NCI-H146 (cell line): ENCODE measurements around the gene WASHC3.
"Not testable (repeated sequence)": the region's sequence is repeated elsewhere in the genome, so short reads cannot be mapped to it uniquely, and the experiment has no call there.

Experiments used
- DNase-seq: peaks from one replicate; lab custom pipeline; 2025; lab: John Stamatoyannopoulos, UW

The WASHC3 gene, protein sequence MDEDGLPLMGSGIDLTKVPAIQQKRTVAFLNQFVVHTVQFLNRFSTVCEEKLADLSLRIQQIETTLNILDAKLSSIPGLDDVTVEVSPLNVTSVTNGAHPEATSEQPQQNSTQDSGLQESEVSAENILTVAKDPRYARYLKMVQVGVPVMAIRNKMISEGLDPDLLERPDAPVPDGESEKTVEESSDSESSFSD

DNA sequence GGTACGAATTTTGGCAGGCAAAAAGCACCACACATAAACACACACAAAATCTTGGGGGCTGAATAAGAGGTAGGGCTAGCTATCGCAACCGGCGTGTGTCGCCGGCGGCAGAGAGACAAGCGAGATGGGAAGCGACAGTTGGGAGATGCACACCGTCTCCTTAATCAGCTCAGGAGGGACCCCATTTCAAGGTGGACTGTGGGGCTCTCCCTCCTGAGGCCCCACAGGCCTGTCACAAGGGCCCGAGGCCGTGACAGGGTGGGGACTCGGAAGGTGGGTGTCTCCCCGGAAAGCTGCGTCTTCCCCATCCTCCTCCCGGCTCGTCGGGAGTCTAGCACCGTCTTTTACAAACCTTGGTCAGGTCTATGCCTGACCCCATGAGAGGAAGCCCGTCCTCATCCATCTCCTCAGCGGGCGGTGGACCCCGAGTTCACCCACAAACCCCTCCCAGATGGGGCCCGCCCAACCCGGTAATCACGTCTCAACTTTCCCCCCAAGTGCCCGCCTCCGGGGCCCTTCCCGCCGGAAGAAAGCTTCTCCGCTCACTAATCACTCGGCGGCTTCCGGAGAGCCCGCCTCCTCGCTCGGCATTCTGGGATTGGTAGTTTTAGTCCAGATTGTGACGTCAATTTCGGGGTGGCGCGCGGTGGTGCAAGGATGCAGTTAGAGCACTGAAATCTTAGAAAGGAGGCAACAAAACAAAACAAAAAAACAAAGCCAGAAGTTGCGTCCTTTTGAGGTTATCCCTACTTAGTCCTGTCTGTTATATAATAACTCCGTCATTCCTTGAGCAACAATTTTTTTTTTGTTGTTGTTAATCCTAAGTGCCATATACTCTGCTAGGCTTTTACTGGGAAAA lies at the start of gene WASHC3:
Gene WASHC3 (minus strand): TSS at position 432 of the 859 bp plus-strand sequence. CDS start 29 bp downstream, at position 403.
- peak; percentile 92 for DNase-seq

DNA sequence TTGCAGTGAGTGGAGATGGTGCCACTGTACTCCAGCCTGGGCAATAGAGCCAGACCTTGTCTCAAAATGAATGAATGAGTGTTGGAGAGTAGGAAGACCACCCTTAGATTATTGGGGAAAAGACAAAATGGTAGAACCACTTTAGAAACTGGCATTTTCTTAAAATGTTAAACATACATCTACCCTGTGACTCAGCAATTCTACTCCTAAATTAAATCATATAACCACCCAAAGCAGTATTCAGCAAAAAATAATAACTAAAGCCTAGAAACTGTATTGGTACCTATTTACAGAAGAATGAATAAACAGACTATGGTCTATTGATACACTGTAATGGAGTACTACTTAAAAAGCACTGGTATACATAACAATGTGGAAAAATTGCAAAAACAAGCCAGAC lies 49.0 kb upstream of the WASHC3 start:
- DNase-seq: no peak

DNA sequence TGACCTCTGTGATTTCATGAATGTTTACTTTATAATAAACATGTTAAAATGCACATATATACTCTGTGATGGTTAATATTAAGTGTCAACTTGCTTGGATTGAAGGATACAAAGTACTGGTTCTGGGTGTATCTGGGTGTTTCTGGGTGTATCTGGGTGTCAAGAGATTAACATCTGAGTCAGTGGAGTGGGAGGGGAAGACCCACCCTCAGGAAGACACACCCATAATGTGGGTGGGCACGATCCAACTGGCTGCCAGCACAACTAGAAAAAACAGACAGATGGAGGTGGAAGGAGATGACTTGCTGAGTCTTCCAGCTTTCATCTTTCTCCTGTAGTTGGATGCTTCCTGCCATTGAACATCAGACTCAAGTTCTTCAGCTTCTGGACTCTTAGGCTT lies 46.2 kb upstream of the WASHC3 start:
- no peak for DNase-seq

DNA sequence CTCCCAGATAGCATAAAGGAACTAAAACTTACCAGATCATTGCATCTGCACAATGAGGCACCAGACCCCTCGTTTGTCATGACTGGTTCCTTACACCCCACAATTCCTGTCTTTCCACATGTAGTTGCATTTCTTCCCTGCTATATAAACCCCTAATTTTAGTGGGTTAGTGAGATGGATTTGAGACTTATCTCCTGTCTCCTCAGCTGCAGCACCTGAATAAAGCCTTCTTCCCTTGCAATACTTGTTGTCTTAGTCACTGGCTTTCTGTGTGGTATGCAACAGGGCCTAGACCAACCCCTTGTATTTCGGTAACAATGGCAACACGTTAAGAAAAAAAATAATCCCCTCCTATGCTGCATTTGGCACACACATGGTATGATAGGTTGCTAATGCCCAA lies 45.1 kb upstream of the WASHC3 start:
- DNase-seq: no peak

DNA sequence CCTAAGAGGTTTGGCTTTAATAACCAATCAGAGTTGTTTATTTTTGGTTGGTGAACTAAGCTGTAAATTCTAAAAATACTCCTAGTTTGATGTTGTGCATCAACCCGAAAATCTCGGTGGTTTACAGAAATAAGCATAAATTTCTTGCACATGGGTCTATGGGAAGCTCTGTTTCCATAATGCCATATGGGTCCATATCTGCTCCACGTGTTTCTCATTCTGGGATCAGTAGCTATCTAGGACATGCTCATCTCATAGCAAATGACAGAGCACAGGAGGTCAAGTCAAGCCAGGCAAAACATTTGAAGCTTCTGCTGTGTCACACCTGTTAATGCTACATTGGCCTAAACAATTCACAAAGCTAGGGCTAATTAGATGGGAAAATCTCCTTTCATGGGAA lies 35.1 kb upstream of the WASHC3 start:
- peak; percentile 1 for DNase-seq

DNA sequence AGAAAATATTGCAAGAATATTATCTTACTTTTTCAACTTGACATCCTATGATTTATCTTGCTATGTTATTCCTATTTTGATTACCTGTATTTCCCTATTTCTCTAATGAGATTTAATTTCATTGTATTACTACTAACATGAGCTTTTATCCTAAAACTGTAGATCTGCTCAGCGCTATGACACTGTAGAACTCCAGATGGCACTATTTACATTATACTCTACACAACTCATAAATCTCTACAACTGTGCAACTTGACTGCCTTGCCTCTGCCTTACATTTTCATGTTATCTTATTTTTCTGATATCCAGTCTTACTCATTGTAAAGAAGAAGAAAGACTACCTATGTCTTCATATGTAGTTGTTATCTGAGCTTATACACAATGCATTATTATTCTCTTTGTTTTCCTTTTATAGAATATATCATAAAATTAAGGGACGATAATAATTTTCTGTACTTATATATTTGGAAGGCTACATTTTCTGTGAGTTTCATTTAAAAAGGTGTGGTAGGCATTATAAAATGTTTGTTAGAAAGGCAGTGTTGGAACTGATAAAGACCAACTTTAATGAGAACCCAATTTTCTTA lies 34.0 kb upstream of the WASHC3 start:
- DNase-seq: peak; percentile 1

DNA sequence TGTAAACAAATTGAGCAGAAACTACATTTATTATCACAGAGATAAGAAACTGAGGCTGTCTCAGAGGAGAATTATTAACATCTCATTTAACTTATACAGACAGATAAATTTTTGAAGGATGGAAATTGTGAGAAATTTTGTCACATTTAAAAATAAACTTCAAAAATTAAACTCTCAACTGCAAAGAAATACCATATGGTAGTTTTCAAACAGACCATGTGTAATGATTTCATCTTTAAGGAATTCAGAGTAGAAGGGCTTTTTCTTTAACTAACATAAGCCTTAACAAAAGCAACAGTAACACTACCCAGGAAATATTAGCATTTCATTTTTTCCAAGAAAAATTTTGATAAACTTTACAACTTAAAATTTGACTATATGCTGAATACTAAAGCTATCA lies 31.5 kb upstream of the WASHC3 start:
- no peak for DNase-seq

DNA sequence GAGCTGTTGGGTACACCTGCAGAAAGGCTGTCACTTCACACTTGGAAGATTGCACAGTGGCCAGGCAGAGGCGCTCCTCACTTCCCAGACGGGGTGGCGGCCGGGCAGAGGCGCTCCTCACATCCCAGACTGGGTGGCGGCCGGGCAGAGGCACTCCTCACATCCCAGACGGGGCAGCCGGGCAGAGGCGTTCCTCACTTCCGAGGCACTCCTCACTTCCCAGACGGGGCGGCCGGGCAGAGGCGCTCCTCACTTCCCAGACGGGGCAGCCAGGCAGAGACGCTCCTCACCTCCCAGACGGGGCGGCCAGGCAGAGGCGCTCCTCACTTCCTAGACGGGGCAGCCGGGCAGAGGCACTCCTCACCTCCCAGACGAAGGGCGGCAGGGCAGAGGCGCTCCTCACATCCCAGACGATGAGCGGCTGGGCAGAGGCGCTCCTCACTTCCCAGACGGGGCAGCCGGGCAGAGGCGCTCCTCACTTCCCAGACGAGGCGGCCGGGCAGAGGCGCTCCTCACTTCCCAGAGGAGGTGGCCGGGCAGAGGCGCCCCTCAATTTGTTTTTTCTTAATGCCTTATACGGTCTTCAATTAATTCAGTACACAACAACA lies 27.5 kb upstream of the WASHC3 start:
- not testable (repeated sequence) for DNase-seq

DNA sequence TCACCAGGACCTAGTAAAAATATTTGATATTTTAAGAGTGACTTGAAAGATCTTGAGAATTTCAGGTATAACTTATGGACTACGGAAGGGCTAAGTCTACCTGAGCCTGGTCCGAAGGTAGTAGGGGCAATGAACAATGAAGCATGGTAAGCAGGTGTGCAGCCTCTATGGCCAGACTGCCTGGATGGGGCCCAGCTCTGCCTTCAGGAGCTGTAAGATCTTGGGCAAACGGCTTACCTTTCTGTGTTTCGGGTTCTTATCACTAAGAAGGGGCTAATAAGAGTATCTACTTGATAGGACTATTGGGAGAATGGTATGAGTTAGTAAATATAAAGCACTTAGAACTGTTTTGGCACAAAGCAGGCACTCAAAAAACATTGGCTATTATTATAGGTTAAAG lies 19.1 kb upstream of the WASHC3 start:
- DNase-seq: no peak

DNA sequence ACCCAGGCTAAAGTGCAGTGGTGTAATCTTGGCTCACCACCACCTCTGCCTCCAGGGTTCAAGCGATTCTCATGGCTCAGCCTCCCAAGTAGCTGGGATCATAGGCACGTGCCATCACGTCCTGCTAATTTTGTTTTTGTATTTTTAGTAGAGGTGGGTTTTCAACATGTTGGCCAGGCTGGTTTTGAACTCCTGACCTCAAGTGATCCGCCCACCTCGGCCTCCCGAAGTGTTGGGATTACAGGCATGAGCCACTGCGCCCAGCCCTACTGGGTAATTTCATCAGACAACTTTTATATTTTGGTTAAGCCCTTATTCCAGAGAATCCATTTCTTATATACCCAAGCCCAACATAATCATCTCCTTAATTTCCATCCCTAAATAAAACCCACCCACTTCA lies 10.3 kb upstream of the WASHC3 start:
- DNase-seq: not testable (repeated sequence)

DNA sequence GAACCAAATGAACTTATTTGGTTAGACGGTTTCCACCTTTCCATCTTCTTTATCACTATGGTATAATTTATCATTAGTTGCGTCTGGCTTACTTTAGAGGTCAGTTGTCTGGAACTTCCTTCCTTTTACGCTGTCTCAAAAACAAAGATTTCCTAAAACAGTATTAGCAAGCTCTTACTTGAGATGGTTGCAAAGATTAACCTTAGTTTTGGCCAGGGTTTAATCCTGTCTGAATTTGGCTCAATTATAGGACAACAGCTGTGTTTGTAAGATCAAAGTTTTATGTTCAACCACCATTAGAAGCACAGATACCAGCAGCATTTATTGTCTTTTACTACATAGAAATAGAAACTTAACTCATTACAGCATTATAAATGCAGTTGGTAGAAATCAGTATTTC lies 7.9 kb upstream of the WASHC3 start:
- no peak for DNase-seq

DNA sequence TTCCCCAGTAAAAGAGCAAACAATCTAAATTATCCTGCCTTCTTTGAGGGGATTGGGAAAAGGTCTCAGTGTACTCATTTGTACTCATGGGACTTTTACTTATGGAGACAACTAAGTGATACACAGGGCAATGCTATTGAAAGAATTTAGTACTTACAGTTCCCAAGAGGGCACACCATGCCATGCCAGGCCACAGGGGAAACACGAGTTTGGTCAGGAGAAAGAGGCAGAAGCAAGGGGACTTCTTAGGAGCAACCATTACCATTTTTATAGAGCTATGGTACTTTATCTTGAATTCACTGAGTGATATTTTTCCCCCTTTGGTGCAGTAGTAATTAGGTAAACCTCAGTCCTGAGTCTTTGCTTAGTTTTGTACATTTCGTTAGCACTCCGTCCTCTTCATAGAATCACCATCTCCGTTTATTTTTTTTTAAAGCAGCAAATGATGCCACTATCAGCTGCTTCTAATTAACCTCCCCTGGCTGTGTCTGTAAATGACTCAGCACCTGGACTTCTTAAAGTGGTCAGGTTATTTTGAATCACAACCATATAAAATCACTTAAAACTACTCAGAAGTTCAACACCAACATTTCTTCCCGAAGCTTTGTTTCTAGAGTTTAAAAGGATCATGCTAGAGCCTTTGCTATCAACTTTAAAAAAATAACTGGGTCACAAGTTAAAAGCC lies 5.9 kb upstream of the WASHC3 start:
- DNase-seq: peak; percentile 3

DNA sequence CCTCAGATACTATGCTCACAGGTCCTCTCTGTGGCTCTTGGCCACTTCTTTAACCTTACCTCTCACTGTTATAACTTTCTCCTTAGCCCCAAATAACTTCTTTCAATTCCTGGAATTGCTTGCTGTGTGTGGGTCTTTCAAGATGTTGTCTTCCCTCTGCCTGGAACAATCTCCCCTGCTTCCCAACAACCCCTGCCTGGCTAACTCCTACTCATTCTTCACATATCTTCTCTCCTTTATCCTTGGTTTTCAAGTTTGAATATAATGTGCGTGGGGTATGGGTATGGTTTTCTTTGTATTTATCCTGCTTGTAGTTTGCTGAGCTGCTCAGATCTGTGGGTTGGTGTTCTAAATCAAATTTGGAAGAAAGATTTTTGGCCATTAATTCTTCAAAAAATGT lies 2.7 kb upstream of the WASHC3 start:
- DNase-seq: no peak

DNA sequence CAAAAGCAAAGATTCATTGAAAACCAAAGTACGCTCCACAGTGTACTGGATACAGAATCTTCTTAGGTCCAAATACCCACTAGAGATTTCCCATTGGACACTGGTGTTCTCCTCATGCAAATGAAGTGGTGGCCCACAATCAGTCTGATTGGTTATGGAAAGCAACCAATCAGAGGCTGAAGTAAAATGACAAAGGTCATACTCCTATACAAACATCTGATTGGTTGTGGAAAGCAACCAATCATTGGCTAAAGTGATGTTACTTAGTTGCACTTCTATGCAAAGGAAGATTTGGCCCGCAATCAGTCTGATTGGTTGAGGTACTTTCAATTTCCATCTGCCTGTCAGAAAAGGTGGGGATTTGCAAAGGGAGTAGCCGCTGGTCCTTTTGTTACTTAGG lies 1.3 kb upstream of the WASHC3 start:
- DNase-seq: peak; percentile 3

DNA sequence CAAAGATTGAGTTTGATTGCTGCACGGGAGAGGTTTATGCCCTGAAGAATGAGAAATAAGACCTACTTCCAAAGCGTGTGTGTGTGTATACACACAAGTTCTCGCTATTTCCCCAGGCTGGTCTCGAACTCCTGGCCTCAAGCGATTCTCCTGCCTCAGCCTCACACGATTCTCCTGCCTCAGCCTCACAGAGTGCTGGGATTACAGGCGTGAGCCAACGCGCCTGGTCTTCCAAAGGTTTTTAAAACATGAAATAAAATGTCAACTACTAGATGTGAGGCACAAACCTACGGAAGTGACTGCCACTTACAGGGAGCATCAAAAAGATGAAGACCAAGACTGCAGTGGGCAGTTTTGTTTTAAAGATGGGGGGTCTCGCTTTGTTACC lies 622 bp upstream of the WASHC3 start:
- DNase-seq: no peak

DNA sequence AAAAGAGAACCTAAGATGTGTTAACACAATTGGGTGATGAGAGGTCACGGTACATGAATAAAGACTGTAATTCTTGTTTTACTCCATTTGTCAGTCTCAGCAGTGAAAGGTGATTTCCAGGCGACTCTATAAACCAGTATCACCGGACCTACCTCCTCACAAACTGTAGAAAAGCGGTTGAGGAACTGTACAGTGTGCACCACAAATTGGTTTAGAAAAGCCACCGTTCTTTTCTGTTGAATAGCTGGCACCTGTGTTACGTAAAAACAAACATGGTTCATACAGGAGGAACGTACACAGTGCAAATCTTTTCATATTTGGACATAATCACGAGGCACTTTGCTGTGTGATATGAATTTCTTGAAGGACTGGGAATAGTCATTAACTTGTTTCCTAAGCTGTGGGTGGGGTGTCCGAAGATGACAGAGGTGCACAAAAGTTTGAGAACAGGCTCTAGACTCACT lies 663 bp downstream of the WASHC3 start:
- no peak for DNase-seq

DNA sequence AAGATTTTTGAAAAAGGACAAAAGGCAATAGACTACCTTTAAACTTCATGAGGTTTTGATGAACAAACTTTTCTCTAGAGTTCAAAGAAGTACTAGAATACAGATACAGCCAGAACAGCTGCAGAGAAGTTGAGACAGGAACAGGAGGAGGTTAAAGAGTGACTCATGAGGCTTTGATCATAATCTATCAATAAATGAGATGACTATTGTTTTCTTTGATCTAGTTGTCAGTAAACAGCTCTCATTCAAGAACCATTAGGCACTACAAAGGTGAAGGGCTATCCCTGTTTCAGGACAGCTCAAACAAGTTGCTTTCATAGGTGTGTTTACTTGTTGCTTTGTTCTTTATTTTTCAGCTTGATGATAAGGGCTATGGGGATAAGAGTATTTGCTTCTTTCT lies 2.4 kb downstream of the WASHC3 start:
- DNase-seq: no peak

DNA sequence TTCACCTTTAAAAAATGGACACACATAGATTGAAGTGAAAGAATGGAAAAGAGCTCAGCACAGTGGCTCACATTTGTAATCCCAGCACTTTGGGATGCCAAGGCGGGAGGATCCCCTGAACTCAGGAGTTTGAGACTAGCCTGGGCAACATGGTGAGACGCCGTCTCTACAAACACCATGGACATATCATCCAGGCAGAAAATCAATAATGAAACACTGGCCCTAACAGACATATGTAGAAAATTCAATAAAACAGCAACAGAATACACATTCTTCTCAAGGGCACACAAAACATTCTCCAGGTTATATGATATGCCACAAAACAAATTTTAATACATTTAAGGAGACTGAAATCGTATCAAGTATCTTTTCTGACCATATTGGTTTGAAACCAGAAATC lies 7.4 kb downstream of the WASHC3 start:
- peak; percentile 30 for DNase-seq

DNA sequence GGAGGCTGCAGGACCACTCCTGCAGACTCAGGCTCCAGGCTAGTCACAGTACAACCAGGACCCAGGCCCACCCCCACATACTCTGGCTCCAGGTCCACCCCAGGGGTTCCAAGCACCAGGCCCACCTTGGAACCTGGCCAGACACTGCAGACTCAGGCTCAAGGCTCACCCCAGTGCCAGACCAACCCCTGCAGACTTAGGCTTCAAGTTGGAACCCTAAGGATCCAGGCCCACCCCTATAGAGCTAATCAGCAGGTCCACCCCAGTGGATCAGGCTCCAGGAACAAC lies 8.8 kb downstream of the WASHC3 start:
- no peak for DNase-seq

DNA sequence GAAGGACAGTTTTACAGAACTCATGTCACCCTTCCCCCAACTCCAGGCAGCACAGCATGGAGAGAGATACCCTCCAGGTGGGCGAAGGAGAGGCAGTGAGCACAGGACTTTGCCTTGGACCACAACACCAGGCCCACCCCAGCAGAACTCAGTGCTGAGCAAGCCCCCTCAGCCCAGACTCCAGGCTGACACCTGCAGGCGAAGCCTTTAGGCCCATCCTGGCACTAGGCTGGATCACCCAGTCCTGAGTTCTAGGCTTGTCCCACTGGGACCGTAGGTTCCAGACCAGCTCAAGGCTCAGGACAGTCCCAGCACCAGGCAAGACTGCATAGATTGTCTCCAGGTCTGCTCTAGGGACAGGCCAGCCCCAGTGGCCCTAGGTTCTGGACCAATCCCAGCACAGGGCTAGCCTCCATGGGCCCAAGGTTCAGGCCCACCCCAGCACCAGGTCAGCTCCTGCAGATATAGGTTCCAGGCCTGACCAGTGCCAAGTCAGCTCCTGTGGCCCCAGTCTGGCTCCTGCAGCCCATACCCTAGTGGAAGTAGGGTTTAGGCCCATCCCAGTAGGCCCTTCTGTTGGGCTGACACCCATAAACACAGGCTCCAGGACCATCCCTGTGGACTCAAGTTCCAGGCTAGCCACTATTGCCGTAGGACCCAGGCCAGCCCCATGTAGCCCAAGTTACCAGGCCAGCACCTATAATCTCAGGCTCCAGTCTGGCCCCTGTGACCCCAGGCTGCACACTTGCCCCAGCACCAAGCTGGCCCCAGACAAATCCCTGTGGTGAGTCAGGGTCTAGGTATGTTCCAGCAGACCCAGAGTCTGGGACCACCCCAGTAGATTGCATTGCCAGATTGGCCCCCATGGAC lies 9.4 kb downstream of the WASHC3 start:
- no peak for DNase-seq

DNA sequence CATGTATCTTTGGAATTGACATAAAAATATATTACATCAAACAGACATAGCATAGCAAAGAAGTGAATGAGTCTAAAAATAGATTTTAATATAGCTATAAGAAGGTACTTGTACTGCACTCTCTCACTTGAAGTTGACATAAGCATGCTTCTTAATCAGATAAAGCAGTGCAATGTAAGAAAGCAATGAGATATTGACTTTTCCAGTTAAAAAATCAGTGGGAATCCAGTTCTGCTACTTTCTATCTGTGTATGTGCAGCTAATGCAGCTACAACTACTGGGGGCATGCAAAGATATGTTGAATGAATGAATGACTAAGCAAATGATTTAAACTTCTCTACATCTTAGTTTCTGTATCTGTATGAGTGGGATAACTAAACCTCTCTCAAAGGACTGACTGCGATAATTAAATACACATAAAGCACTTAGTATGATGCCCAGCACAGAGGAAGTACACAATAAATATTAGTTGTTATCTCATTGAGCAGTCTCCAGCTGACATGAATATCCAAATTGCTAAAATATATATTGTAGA lies 10.3 kb downstream of the WASHC3 start:
- no peak for DNase-seq
